K562 (cell line): Measurements from ENCODE around the gene SPATS1. TPM values are rescaled to one million over a fixed set of nuclear protein-coding genes. Genes with fewer than 3 reads are reported as not detected.
A peak's percentile ranks its signal among the peaks of the same experiment; 100 is the strongest.

Source experiments
- CBX8 ChIP-seq: fragments of 200-600 bp; sonication (generic); IDR thresholded peaks from 2 replicates; pipeline ENCODE4 v1.6.1; 2012; ENCODE audit warnings: borderline replicate concordance, mixed run types, low read depth, mild to moderate bottlenecking, moderate library complexity, mixed read lengths, low read length, control low read depth, inconsistent platforms; ENCODE audit not compliant: poor library complexity, severe bottlenecking; ENCODE audit errors: extremely low read depth
- CHD2 ChIP-seq: IDR thresholded peaks from 2 replicates; pipeline ENCODE4 v1.6.1; 2011; ENCODE audit warnings: low read depth, low read length
- CXXC5 ChIP-seq: fragments of 250-450 bp; sonication (Bioruptor Pico); IDR thresholded peaks from 2 replicates; pipeline ENCODE4 v1.8.0; 2022; ENCODE audit warnings: inconsistent platforms, mild to moderate bottlenecking, moderate library complexity
- E2F4 ChIP-seq: sonication (generic); formaldehyde crosslinking; IDR thresholded peaks from 2 replicates; pipeline ENCODE4 v1.8.0; 2022; ENCODE audit warnings: mild to moderate bottlenecking, low read depth, missing genetic modification reagents
- EWSR1 ChIP-seq: fragments of 450-650 bp; IDR thresholded peaks from 2 replicates; pipeline ENCODE4 v1.6.1; 2018; ENCODE audit warnings: borderline replicate concordance, mild to moderate bottlenecking, low read depth, moderate library complexity; ENCODE audit not compliant: partially characterized antibody
- FOXP1 ChIP-seq: sonication (generic); formaldehyde crosslinking; IDR thresholded peaks from 2 replicates; pipeline ENCODE4 v1.8.0; 2022; ENCODE audit warnings: mild to moderate bottlenecking, missing genetic modification reagents
- GTF2A2 ChIP-seq: IDR thresholded peaks from 2 replicates; pipeline ENCODE4 v1.6.1; 2016; ENCODE audit warnings: mild to moderate bottlenecking, missing genetic modification characterization, missing compliant biosample characterization
- HDAC6 ChIP-seq: IDR thresholded peaks from 2 replicates; pipeline ENCODE4 v1.6.1; 2012; ENCODE audit warnings: low read depth, mild to moderate bottlenecking, control low read depth, inconsistent platforms, low read length, moderate library complexity
- L3MBTL2 ChIP-seq: fragments of 450-650 bp; IDR thresholded peaks from 2 replicates; pipeline ENCODE4 v1.6.1; 2016; ENCODE audit warnings: mild to moderate bottlenecking, moderate library complexity
- MTA1 ChIP-seq: fragments of 450-650 bp; IDR thresholded peaks from 2 replicates; pipeline ENCODE4 v1.6.1; 2017; ENCODE audit warnings: borderline replicate concordance
- NONO ChIP-seq, 2 experiments: fragments of 200-400 bp in 1 of 2; fragments of 450-650 bp in 1 of 2; formaldehyde crosslinking in 1 of 2; IDR thresholded peaks; 2 replicates each; pipeline ENCODE4 v1.6.1; 2017; ENCODE audit warnings: low read depth in 2 of 2, mild to moderate bottlenecking in 2 of 2, moderate library complexity in 2 of 2, low read length in 1 of 2
- PHF8 ChIP-seq: fragments of 200-600 bp; sonication (generic); IDR thresholded peaks from 2 replicates; pipeline ENCODE4 v1.6.1; 2012; ENCODE audit warnings: mixed run types, mild to moderate bottlenecking, inconsistent platforms, low read length, moderate library complexity, borderline replicate concordance
- RB1 ChIP-seq: fragments of 450-650 bp; IDR thresholded peaks from 2 replicates; pipeline ENCODE4 v1.6.1; 2017; ENCODE audit warnings: low read depth, mild to moderate bottlenecking
- RBFOX2 ChIP-seq: fragments of 200-400 bp; formaldehyde crosslinking; IDR thresholded peaks from 2 replicates; pipeline ENCODE4 v1.6.1; 2017; ENCODE audit warnings: low read depth, mild to moderate bottlenecking, low read length, moderate library complexity
- SP1 ChIP-seq: sonication (generic); formaldehyde crosslinking; IDR thresholded peaks from 2 replicates; pipeline ENCODE4 v1.8.1; 2022; ENCODE audit warnings: mild to moderate bottlenecking, missing genetic modification reagents
- TEAD1 ChIP-seq, 2 experiments: fragments of 450-650 bp in 1 of 2; sonication (generic) in 1 of 2; formaldehyde crosslinking; IDR thresholded peaks; 2 replicates each; pipeline versions ENCODE4 v1.4.0 to v1.8.0; 2020 to 2022; ENCODE audit warnings: mild to moderate bottlenecking in 2 of 2, missing genetic modification reagents in 1 of 2
- YY1 ChIP-seq, 3 experiments: IDR thresholded peaks; 2 replicates each; pipeline ENCODE4 v1.6.1; 2011; ENCODE audit warnings: low read length in 2 of 3, mild to moderate bottlenecking in 2 of 3, moderate library complexity in 2 of 3, borderline replicate concordance in 1 of 3, control low read depth in 1 of 3, low read depth in 1 of 3; ENCODE audit not compliant: insufficient read depth in 3 of 3, insufficient replicate concordance in 2 of 3, control insufficient read depth in 1 of 3, insufficient read length in 1 of 3; ENCODE audit errors: extremely low read depth in 1 of 3
- ZNF217 ChIP-seq: sonication (generic); formaldehyde crosslinking; IDR thresholded peaks from 2 replicates; pipeline ENCODE4 v1.8.0; 2022; ENCODE audit warnings: mild to moderate bottlenecking, missing genetic modification reagents
- ZNF586 ChIP-seq: fragments of 450-650 bp; formaldehyde crosslinking; conservative IDR thresholded peaks from 2 replicates; pipeline ENCODE4 v1.4.0; 2020; ENCODE audit warnings: mild to moderate bottlenecking, moderate library complexity
- ZNF592 ChIP-seq: fragments of 450-650 bp; IDR thresholded peaks from 2 replicates; pipeline ENCODE4 v1.6.1; 2017; ENCODE audit warnings: antibody characterized with exemption, mild to moderate bottlenecking
- polyA plus RNA-seq, 8 experiments: library from polyadenylated mRNA; depleted of rRNA in 4 of 8; stranded (reverse) in 5 of 8; unstranded in 3 of 8; fragments of >200 nt; fragmentation: Nextera tagmentation in 2 of 8; fragmentation: Illumina TruSeq in 1 of 8; extraction: Ambion mirVana in 2 of 8; extraction: Trizol in 1 of 8; gene quantifications; 2 replicates each; pipeline versions ENCODE4 v1.2.1 to v1.2.3, GENCODE V29; 2011 to 2014; ENCODE audit warnings: inconsistent platforms in 1 of 8, missing spikeins in 1 of 8
- total RNA-seq, 7 experiments: library from RNA; depleted of rRNA in 6 of 7; stranded (reverse); fragments of >200 nt in 6 of 7; fragmentation: Illumina TruSeq in 2 of 7; extraction: Trizol in 2 of 7; gene quantifications; 2 replicates each; pipeline versions ENCODE4 v1.2.1 to v1.2.3, GENCODE V29; 2011 to 2021; ENCODE audit warnings: low replicate concordance in 1 of 7

SPATS1 gene
- total and polyA plus RNA-seq, 9 of the 15 experiments (the other 6 are each of a cell fraction or from before 2014, with no cell fraction given): not detected

GRCh38 chr6:44297063-44298038 is 45.1 kb upstream of the SPATS1 start (continued):
- TF ChIP-seq TEAD1 (CRISPR knock-in tag; IDR thresholded peaks at IDR 0.05): peak in 1 of 2 experiments; percentile 45; a peak in 1 of 4 replicates
- TF ChIP-seq HDAC6: peak; percentile 30; the same call in 1 of the 2 replicates
- TF ChIP-seq ZNF586 (CRISPR knock-in tag): no peak
- TF ChIP-seq ZNF217 (CRISPR knock-in tag): no peak
- TF ChIP-seq CBX8: no peak
- TF ChIP-seq MTA1: peak; percentile 68; the same call in 1 of the 2 replicates
- peak in 1 of 3 experiments; percentile 8 for TF ChIP-seq YY1 (IDR thresholded peaks at IDR 0.05; ENCODE audit: borderline replicate concordance in 1 of 3, control insufficient read depth in 1 of 3, extremely low read depth in 1 of 3, insufficient read depth in 3 of 3, insufficient read length in 1 of 3, insufficient replicate concordance in 2 of 3, low read depth in 1 of 3, low read length in 2 of 3)
- no peak for TF ChIP-seq EWSR1
- TF ChIP-seq SP1 (CRISPR knock-in tag): no peak
- 0 out of 2 replicates have a peak, but pooled peaks have one; percentile 36 for TF ChIP-seq E2F4 (CRISPR knock-in tag)
- no peak for TF ChIP-seq CHD2
- 0 out of 4 replicates have a peak, but pooled peaks of 1 of the 2 experiments have one; percentile 31 for TF ChIP-seq NONO (IDR thresholded peaks at IDR 0.05; ENCODE audit: low read depth in 2 of 2, low read length in 1 of 2)
- TF ChIP-seq FOXP1 (CRISPR knock-in tag): peak; percentile 77; the same call in 1 of the 2 replicates
- no peak for TF ChIP-seq ZNF592
- no peak for TF ChIP-seq GTF2A2 (tag)
- peak; percentile 35; the same call in 1 of the 2 replicates for TF ChIP-seq PHF8
- TF ChIP-seq RBFOX2: peak; percentile 39
- TF ChIP-seq L3MBTL2: peak; percentile 31; the same call in 1 of the 2 replicates
- TF ChIP-seq CXXC5 (CRISPR knock-in tag): peak; percentile 67
- peak; percentile 61 for TF ChIP-seq RB1
